ENCODE results near the gene SLC19A3.

Gene SLC19A3

DNA sequence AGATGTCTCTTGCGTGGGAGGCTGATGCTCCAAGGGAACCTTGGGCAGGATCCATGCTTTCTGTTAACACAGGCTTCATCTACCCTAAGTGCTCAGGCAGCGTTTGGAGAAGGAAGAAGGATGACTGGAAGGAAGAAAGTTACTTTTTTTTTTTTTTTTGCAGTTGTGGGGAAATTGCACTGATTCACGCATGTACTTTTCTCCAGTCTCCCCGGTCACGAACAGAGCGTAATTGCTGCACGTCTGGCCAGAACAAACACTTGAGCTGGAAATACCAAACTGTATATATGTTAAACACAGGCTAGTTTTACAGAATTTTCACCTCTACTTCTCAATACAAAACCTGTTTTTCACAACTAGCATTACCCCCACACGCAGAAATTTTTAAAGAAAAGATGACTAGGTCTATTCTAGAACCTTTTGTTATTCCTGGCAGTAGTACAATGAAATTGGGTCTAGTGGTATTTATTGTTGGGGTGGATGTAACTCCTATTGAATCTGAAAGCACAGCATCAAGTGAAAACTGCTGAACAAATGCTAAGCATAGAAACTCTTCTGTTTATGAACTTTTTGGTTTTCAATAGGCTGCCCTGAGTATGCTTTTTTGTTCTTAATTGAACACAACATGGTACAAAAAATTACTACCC, 60.5 kb downstream of the SLC19A3 start:
- Histone ChIP-seq H3K27ac (ENCODE audit: low read depth, low read length) (no peak overlapping the region), H3K9me3 (ENCODE audit: control insufficient read depth, insufficient read depth, low read length) (no peaks in the 10 kb centered on the region), H3K79me2 (ENCODE audit: control insufficient read depth, low read length) (no peaks in the 10 kb centered on the region), H3K27me3 (ENCODE audit: control insufficient read depth, low read length) (peaks cover 7% of the 10 kb centered on the region; the same call in 1 of the 2 replicates), H3K36me3 (ENCODE audit: control insufficient read depth, low read length) (no peaks in the 10 kb centered on the region), H3K4me1 (ENCODE audit: control insufficient read depth, low read length) (no peaks in the 10 kb centered on the region), H3K4me3 (ENCODE audit: low read length) (no peak overlapping the region), H3K4me2 (ENCODE audit: low read length) (no peak overlapping the region), H4K20me1 (ENCODE audit: control insufficient read depth, insufficient read depth, low read depth, low read length) (no peaks in the 10 kb centered on the region), H3K9me2 (replicated peaks; ENCODE audit: control insufficient read depth, low read length) (no peaks in the 10 kb centered on the region), H3F3A (ENCODE audit: control insufficient read depth, insufficient read depth) (no peaks in the 10 kb centered on the region)
- TF ChIP-seq CTCF (IDR thresholded peaks at IDR 0.05; ENCODE audit: low read depth, low read length, poor library complexity, severe bottlenecking) (no peak), EZH2phosphoT487 (IDR thresholded peaks at IDR 0.05; ENCODE audit: borderline replicate concordance, low read length) (no peak)

GRCh38 chr2:227655454-227655853, 62.4 kb downstream of the SLC19A3 start:
- no peak overlapping the region for H3K4me2 ChIP-seq (ENCODE audit: low read length)
- H3K27me3 ChIP-seq (ENCODE audit: control insufficient read depth, low read length): peaks cover 7% of the 10 kb centered on the region; the same call in 1 of the 2 replicates
- H3K4me3 ChIP-seq (ENCODE audit: low read length): no peak overlapping the region
- H3K27ac ChIP-seq (ENCODE audit: low read depth, low read length): no peak overlapping the region
- H3K9me3 ChIP-seq (ENCODE audit: control insufficient read depth, insufficient read depth, low read length): no peaks in the 10 kb centered on the region
- no peaks in the 10 kb centered on the region for H3F3A ChIP-seq (ENCODE audit: control insufficient read depth, insufficient read depth)
- no peaks in the 10 kb centered on the region for H3K79me2 ChIP-seq (ENCODE audit: control insufficient read depth, low read length)
- H4K20me1 ChIP-seq (ENCODE audit: control insufficient read depth, insufficient read depth, low read depth, low read length): no peaks in the 10 kb centered on the region
- H3K36me3 ChIP-seq (ENCODE audit: control insufficient read depth, low read length): no peaks in the 10 kb centered on the region
- no peaks in the 10 kb centered on the region for H3K4me1 ChIP-seq (ENCODE audit: control insufficient read depth, low read length)
- no peak for TF ChIP-seq CTCF (IDR thresholded peaks at IDR 0.05; ENCODE audit: low read depth, low read length, poor library complexity, severe bottlenecking)
- TF ChIP-seq EZH2phosphoT487 (IDR thresholded peaks at IDR 0.05; ENCODE audit: borderline replicate concordance, low read length): no peak
- H3K9me2 ChIP-seq (replicated peaks; ENCODE audit: control insufficient read depth, low read length): no peaks in the 10 kb centered on the region

DNA sequence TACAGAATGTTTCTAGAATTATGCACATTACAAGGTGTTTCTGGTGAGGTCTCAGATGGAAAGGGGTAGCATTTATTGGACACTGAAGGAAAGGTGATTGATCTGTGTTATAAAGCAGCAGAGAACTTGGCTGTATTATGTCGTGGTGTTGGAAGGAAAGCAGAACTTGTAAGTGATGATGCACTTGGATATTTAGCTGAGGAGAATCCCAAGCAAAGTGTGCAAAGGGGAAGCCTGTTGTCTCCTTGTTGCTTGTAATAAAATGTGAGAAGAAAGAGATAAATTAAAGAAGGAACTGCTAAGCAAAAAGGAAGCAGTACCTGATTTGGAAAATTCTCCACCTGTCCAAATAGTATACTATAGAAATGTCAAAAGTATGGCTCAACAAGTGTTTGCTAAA, 63.4 kb downstream of the SLC19A3 start:
- Histone ChIP-seq H3K27ac (ENCODE audit: low read depth, low read length) (no peak overlapping the region), H3K27me3 (ENCODE audit: control insufficient read depth, low read length) (peaks cover 7% of the 10 kb centered on the region; the same call in 1 of the 2 replicates), H4K20me1 (ENCODE audit: control insufficient read depth, insufficient read depth, low read depth, low read length) (no peaks in the 10 kb centered on the region), H3K9me2 (replicated peaks; ENCODE audit: control insufficient read depth, low read length) (no peaks in the 10 kb centered on the region), H3K4me1 (ENCODE audit: control insufficient read depth, low read length) (no peaks in the 10 kb centered on the region), H3K9me3 (ENCODE audit: control insufficient read depth, insufficient read depth, low read length) (no peaks in the 10 kb centered on the region), H3K79me2 (ENCODE audit: control insufficient read depth, low read length) (no peaks in the 10 kb centered on the region), H3K36me3 (ENCODE audit: control insufficient read depth, low read length) (no peaks in the 10 kb centered on the region), H3F3A (ENCODE audit: control insufficient read depth, insufficient read depth) (no peaks in the 10 kb centered on the region), H3K4me2 (ENCODE audit: low read length) (no peak overlapping the region), H3K4me3 (ENCODE audit: low read length) (no peak overlapping the region)
- TF ChIP-seq CTCF (IDR thresholded peaks at IDR 0.05; ENCODE audit: low read depth, low read length, poor library complexity, severe bottlenecking) (no peak), EZH2phosphoT487 (IDR thresholded peaks at IDR 0.05; ENCODE audit: borderline replicate concordance, low read length) (no peak)

All from DOHH2 (cell line).